HG02970 (cell line): ENCODE measurements around the gene FILIP1.

Source experiments
- ATAC-seq: cut with Tn5 transposase; IDR thresholded peaks from one replicate; pipeline ENCODE4 v1.9.1; 2021; ENCODE audit warnings: mild to moderate bottlenecking, moderate library complexity, moderate number of reproducible peaks; ENCODE audit not compliant: unreplicated experiment, low FRiP score

FILIP1 gene, protein sequence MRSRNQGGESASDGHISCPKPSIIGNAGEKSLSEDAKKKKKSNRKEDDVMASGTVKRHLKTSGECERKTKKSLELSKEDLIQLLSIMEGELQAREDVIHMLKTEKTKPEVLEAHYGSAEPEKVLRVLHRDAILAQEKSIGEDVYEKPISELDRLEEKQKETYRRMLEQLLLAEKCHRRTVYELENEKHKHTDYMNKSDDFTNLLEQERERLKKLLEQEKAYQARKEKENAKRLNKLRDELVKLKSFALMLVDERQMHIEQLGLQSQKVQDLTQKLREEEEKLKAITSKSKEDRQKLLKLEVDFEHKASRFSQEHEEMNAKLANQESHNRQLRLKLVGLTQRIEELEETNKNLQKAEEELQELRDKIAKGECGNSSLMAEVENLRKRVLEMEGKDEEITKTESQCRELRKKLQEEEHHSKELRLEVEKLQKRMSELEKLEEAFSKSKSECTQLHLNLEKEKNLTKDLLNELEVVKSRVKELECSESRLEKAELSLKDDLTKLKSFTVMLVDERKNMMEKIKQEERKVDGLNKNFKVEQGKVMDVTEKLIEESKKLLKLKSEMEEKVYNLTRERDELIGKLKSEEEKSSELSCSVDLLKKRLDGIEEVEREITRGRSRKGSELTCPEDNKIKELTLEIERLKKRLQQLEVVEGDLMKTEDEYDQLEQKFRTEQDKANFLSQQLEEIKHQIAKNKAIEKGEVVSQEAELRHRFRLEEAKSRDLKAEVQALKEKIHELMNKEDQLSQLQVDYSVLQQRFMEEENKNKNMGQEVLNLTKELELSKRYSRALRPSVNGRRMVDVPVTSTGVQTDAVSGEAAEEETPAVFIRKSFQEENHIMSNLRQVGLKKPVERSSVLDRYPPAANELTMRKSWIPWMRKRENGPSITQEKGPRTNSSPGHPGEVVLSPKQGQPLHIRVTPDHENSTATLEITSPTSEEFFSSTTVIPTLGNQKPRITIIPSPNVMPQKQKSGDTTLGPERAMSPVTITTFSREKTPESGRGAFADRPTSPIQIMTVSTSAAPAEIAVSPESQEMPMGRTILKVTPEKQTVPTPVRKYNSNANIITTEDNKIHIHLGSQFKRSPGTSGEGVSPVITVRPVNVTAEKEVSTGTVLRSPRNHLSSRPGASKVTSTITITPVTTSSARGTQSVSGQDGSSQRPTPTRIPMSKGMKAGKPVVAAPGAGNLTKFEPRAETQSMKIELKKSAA (N-terminal part only)

DNA sequence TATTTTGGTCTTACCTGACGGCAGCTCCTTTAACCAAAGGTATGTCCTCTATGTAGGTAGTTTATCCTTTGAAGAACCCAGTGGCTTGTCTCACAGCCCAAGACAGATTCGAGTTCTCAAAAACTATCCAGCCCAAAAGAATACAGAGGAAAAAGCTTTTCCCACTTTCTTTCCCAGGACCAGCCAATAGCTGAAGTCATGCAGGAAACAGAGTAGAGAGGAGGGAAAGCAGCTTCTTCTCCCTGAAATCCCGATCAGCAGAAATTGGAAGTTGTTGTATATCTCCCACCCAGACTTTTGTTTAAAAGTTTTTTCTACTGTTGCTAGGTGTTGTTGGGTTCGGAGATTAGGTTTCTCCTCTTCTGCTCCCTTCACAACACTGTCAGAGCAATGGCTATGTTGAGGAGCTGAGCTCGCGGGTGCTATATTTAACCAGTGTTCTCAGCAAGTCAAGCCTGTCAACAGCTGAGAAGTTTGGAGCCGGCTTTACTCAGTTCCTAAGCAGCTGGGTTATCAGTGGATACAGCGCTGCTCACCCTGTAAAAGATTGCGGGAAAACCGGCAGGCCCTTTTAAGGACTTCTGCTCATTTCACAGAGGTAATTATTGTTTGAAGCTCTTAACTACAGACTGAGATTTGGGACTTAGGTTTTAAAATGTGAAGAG is at the start of gene FILIP1:
TSS of gene FILIP1 (minus strand) at position 401 of the 665 bp plus-strand sequence. CDS start 78,828 bp downstream, outside the sequence.
- no peak for ATAC-seq

DNA sequence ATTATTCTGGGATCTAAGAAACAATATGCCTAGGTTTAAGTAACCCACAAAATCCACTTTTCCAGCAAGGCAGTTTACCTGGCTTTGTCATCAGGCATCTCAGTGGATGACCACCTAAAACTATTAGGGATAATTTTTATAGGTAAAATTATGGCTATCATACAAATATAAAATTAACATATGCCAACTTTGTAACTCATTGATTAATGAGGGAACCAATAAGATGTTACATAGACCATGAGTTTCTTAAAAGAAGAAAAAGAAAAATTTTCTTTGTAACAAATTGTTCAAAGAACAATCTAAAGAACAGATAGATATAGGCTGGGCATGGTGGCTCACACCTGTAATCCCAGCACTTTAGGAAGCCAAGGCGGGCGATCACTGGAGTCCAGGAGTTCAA is 49.7 kb upstream of the FILIP1 start:
- no peak for ATAC-seq

DNA sequence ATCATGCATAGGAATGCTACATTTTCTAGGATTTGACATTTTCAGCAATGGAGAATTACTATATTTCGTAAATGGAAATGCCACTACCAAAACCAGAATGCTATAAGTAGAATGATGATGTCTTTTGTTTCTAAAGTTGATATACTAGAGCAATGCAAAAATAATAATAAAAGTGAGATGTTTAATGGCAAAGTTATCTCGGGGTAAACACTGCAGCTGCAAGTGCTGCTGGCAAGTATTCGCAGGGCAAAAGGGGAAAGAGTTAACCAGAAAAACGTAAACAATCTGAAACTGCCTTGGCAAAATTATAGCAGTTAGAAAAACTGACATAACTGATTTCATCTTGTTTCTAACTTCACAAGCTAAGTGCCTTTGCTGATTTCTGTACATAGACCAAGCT is 45.5 kb upstream of the FILIP1 start:
- ATAC-seq, result no peak

DNA sequence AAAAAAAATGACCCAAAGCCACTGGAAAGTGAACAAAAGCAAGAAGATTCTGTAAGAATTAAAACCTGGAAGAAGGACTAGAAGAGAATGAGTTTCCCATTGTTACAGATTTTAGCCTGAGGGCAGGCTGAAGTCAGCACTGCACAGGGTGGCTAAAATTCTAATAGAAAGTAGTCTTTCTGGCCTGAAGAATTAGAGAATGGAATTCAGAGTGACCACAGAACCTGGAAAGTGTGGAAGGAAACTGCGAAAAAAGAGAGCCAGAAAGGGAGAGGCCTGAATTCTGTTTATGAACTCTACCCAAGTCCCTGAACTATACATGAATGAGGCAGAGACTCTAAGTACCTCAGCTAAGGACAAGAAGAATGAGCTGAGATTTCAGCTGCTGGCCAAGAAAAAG is 38.9 kb upstream of the FILIP1 start:
- no peak for ATAC-seq

DNA sequence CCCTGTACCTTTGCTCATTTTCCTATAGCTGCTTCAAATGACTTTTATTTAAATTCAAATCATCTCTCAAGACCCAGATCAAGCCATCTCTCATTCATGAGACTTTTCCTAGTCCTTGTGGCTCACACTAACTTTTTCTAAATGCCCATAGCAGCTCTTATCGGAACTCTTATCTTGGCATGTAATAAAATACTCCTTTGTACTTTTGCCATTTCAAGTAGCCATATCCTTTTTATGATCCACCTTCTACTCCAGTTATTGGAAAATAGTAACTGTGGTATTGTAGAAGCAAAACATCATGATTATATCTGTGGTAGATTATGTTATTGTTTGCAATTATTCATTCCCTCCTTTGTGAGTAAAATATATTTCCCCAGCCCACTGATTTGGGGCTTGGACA is 37.6 kb upstream of the FILIP1 start:
- ATAC-seq, result no peak

DNA sequence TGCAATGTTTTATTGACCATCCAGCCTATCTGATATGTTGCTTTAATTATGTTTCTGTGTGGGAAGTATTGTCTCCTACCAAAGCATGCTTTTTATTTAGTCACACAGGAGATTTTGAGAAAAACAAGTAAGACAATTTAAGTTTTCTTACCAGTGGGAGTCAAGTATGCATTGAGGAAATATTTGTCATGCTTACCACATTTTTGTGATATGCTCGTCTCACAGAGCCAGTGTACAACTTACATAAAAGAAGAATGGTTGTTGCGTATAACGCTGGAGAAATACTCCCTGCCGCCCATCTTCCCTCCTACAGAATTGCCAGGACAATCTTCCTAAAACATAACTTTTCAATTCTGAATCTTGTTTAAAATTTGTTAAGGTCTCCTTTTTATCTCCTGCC is 37.1 kb upstream of the FILIP1 start:
- ATAC-seq, result no peak

DNA sequence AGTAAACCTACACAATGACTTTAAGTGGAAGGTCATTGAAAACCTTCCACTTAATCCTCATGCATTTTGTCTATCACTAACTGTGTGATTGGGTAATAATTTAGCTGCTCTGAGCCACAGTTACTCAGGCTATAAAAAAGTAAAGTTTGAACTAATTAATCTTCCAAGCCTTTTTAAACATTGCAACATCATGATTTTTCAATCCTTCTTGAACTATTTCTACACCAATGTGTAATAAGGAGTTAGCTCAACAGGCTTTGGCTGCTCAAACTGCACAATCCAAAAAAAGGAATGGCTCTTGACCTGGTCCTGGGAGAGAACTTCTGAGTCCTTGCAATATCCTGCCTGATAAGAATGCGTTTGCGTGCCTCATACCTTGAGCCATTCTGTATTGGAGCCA is 34.8 kb upstream of the FILIP1 start:
- no peak for ATAC-seq

DNA sequence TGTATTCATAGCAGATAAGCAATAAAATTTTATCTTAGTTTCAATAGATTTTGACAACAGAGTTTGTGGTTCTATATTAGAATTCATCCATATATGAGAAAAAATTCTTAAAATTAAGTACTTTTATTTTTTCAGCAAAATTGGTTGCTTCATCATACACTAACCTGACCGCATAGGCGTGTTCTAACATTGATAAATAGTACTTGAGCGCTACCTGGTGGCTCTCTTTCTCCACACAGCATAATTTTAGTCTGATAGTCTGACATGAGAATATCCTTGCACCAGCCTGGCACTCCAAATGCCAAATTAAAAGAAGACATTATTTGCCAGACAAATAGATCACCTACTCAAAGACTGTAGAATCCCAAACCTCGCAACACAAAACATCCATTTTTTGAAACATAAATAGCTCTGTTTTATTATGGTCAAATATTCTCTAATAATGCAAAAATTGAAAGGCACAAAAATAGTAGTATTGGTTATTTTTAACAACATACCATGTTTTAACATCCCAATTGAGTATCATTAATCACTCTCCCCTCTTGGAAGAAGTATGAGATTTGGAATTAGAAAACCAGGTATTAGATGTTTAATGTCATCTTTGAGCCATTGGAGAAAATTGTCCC is 33.0 kb upstream of the FILIP1 start:
- no peak for ATAC-seq

DNA sequence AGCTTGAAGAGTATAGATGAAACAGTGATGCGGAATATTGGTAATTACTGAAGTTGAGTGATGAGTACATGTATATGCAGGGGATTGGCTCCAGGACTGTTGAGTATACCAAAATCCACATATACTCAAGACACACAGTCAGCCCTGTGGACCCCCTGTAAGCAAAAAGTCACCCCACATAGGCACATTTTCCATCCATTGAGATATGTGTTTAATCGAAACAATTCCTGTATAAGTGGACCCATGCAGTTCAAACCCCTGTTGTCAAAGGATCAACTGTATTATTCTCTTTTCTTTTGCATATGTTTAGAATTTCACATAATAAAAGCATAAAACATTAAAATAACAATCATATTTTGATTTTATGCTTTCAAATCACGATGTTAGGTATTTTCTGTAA is 32.1 kb upstream of the FILIP1 start:
- no peak for ATAC-seq

DNA sequence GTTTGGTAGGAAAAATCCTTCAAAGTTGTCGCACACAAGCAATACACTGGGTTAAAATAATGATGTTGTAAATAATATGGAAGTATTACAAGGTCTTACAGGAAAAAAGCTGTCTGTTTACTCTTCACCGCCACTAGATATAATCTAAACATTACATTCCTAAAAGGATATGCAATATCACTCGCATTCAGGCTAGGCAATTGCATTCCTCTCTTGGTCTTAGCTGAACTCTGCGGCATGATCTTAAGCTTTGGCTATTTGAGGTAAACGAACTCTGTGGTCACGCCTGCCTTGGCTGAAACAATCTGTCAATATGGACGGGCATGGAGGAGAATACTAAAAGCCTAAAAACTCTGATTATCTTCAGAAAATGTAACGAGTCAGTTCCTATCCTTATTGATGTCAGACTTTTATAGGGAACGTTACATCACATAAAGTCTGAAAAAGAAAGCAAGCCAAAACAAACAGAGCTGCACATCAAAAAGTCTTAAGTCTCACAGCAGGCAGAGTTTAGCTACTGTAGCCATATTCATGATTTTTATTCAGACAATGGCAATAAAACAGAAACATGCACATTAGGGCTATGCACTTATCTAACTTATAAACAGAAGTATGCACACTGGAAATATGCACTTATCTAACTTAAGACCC is 30.8 kb upstream of the FILIP1 start:
- ATAC-seq, result no peak

DNA sequence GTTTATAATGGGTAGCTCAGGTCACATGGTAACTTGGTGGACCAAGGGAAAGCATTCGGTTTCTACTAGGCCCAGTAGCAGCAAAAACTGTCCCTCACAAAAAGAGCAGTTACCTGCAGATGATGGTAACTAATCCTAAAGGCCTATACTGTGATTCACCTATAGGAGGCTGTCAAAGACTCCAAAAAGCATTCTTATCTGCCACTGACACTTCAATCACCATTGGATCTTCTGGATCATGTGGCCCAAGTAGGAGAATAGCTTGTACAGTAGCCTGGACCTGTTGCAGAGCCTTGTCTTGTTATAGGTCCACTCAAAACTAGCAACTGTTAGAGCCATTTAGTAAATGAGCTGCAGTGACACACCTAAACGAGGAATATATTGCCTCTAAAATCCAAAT is 23.2 kb upstream of the FILIP1 start:
- ATAC-seq, result no peak

DNA sequence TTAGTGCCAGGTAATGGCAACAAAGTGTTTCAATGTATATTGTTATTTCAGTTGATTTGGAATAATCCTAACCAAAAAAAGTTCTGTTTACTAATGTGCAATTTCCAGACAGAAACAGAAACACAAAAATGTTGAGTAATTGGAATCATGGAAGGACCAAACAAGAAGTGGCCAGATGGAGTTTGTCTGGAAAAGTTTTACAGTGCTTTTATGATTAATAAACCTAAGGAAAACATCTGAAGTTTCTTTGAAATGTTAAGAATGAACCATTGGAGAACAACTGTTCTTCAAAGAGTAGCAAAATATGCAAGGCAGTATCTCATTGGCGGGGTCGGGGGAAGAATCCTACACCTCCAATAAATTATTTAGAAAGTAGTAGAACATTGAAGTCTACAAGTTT is 19.0 kb upstream of the FILIP1 start:
- no peak for ATAC-seq

DNA sequence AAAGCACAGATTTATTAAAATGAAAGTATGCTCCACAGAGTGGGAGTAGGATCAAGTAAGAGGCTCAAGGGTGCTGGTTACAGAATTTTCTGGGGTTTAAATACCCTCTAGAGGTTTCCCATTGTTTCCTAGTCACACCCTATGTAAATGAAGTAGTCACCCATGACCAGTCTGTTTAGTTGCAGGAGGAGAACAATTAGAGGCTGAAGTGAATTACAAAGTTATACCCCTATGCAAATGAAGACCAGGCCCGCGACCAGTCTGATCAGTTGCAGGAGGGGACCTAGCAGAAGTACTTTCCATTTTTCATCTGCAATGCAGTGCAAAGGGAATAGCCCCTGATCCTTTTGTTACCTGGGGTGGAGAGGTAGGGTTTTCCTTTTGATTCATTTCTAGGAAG is 11.8 kb upstream of the FILIP1 start:
- no peak for ATAC-seq

DNA sequence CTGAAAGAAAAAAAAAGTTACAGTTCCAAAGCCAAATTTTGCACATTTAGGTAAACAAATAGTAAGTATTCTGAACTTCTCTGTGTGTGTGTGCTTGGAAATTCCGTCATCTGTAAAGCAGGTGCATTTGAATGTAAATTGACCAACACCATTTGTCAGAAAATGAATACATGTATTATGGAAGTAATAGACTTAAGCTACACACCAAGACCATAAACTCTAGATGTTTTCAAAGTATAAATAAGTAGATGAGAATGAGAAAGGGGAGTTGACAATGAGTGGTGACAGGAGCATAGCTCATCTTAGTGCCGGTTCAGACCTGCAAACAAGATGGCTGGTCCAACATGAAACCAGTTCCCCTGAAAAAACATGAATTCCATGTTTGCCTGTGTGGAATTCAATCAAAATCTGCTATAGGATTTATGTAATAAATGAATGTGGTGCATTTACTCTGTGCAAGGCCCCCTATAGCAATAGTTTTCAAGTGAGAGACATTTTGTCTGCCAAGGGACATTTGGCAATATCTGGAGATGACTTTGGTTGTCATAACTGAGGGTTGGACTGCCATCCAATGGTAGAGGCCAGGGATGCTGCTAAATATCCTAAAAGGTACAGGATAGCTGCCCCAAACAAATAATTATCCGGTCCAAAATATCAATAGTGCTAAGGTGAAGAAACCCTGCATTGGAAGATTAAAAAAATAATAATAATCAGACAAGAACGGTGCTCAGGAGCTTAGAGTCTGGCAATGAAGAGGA is 11.0 kb upstream of the FILIP1 start:
- no peak for ATAC-seq

DNA sequence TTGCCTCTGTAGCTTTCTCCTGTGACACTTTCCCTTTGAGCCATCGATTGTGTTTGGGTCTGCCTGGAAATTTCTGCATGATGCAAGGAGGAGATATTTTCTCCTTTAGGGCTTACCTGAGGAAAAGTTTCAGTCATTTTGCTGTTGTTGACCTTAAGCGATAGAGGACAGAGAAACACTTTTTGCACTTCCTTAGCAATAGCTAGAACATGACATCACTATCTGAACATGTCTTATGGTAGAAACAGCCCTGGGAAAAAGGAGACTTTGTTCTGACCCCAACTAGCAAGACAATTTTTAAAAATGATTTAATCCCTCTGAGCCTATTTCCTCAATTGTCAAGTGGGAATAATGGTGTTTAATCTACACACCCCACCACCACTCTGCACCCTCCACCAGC is 9.7 kb upstream of the FILIP1 start:
- no peak for ATAC-seq

DNA sequence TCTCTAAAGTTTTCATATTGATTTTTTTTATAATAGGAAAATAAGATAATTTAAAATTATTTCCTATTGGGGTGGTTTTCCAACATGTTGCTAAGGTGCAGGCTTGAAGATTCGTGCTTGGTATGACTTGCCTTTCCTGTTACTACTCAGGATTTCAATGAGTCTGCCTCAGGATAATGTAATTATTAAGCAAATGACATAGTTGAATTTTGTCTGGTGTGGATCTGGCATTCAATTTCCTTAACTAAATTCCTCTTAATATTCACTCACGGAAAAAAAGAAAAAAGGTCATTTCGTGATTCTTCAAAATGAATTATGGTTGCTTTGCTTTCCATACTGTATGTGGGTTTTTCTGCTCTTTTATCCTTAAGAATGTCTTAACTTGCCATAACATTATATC is 9.3 kb upstream of the FILIP1 start:
- no peak for ATAC-seq

DNA sequence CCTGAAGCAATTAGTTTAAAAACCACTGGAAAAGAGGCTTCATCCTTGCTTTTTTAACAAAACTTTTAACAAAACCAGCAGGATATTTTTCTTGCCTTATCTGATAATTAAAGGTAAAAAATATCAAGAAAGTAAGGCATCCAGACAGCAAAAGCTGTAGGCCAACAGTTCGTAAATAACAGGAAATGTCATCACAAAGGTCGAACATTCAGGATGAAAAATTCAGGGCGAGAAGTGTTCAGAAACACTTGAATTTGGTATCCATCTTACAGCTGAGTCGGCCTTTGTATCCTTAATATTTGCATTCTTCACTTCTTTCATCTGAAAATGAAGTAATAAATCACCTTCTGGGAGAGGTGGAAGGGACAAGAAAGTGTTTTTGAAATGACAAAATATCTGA is 8.2 kb upstream of the FILIP1 start:
- ATAC-seq, result no peak

DNA sequence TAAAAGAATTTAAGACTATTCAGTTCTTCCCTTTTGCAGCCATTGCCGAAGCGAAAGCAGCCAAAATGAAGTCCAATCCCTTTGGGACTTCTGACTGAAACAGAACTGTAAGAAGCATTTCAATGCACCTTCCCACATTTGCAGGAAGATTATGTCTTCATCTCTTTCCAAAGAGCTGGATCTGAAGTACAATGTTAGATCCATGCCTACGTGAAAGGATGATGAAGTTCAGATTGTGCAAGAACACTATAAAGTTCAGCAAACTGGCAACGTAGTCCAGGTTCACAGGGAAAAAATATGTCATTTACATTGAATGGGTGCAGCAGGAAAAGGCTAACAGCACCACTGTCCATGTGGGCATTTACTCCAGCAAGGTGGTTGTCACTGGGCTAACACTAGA is 6.0 kb upstream of the FILIP1 start:
- no peak for ATAC-seq

DNA sequence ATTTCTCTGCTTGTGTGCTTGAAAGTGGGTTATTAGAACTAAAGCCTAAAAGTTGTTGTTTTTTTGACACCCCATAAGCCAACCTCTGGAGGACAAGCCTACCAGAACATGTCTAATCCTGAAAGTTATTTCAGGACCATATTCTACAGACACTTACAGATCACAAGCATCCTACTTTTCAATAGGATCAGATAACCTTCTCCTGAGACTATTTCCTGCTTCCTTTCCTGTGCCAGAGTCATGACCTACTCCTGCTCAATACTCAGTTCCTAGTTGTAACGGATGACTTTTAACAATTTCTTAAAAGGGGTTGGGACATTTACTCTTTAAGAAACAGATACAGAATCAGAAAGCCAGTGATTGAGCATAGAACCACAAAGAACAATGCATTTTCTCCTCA is 5.3 kb upstream of the FILIP1 start:
- no peak for ATAC-seq
